Ovary (tissue), 3 donors: ENCODE results near the gene PSME1.

Source experiments
- CTCF ChIP-seq, 3 donors: fragments of 450-650 bp in 2 of 3; fragments of 200-600 bp in 1 of 3; IDR thresholded peaks; one replicate each; pipeline versions ENCODE4 v1.5.1 to v1.8.0; 2016 to 2022; ENCODE audit warnings: antibody characterized with exemption in 3 of 3, mild to moderate bottlenecking in 1 of 3
- EP300 ChIP-seq: sonication (generic); formaldehyde crosslinking; IDR thresholded peaks from one replicate; pipeline ENCODE4 v1.6.1; 2017; ENCODE audit warnings: antibody characterized with exemption
- POLR2A ChIP-seq: fragments of 450-650 bp; IDR thresholded peaks from one replicate; pipeline ENCODE4 v1.6.1; 2017; ENCODE audit warnings: antibody characterized with exemption, mild to moderate bottlenecking, moderate library complexity
- donor health status: DM: no; HTN: no; CAD: no.

- no peak for TF ChIP-seq CTCF (IDR thresholded peaks at IDR 0.05)
- no peak for TF ChIP-seq POLR2A
- no peak for TF ChIP-seq EP300
Observed at GRCh38 chr14:24150993-24151392, 15.0 kb downstream of the PSME1 start.
